Measurements from ENCODE around the gene SLC32A1.

DNA sequence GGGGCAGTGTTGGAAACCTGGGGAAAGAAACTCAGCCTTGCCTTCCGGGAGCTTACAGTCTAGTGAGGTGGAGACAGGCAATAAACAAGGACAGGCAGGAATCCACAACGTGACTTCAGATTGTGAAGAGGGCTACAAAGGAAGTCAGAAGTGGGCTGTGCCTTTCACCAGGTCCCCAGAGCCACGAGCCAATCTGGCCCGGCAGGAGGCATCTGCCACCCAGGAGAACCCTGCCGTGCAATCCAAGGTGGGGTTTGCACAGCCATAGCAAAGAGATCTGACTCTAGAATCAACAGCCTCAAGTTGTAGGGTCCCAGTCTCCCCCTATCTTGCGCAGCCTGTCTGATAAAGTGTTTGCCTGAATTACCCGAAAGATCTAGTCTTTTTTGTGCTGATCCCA is 5.5 kb downstream of the SLC32A1 start:
- TF ChIP-seq, protein P1, sequence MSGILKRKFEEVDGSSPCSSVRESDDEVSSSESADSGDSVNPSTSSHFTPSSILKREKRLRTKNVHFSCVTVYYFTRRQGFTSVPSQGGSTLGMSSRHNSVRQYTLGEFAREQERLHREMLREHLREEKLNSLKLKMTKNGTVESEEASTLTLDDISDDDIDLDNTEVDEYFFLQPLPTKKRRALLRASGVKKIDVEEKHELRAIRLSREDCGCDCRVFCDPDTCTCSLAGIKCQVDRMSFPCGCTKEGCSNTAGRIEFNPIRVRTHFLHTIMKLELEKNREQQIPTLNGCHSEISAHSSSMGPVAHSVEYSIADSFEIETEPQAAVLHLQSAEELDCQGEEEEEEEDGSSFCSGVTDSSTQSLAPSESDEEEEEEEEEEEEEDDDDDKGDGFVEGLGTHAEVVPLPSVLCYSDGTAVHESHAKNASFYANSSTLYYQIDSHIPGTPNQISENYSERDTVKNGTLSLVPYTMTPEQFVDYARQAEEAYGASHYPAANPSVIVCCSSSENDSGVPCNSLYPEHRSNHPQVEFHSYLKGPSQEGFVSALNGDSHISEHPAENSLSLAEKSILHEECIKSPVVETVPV (CRISPR knock-in tag; IDR thresholded peaks at IDR 0.05) = no peak
- TF ChIP-seq ZNF565 (CRISPR knock-in tag; conservative IDR thresholded peaks at IDR 0.05; ENCODE audit: low read depth) = no peak

All from SK-N-SH treated with all-trans-retinoic acid at 6 μM for 48 hours (cell line).